ENCODE data around the gene EPHB4. TPM values are rescaled to one million over a fixed set of nuclear protein-coding genes. Genes with fewer than 3 reads are reported as not detected.
A peak's percentile ranks its signal among the peaks of the same experiment; 100 is the strongest.

The EPHB4 gene
- total and polyA plus RNA-seq, 2 donors (not counting 3 experiments of a cell fraction or from before 2014, with no cell fraction given) = 193 to 274 TPM

DNA sequence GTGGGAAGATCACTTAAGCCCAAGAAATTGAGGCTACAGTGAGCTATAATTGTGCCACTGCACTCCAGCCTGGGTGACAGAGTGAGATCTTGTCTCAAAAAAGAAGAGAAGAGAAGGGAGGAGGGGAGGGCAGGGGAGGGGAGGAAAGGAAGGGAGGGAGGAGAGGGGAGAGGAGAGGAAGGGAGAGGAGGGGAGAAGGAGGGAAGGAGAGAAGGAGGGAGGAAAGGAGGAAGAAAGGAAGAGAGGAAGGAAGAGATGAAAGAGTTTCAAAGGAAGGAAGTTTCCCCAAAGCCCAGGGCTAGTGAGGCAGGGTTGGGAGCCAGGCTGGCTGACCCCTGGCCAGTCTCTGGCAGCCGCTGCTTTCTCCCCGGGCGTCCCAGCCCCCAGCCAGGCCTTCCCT is 32.6 kb downstream of the EPHB4 start:
- H3K9me1 ChIP-seq (replicated peaks; ENCODE audit: control insufficient read depth, extremely low read depth, insufficient read depth, low read length) = no peaks in the 10 kb centered on the region
- H2AFZ ChIP-seq (ENCODE audit: low read depth, low read length) = peak overlapping the region; percentile 72
- H4K20me1 ChIP-seq (replicated peaks; ENCODE audit: control insufficient read depth, extremely low read depth, insufficient read depth, low read length) = no peaks in the 10 kb centered on the region
- FAIRE-seq (no peak), DNase-seq (ENCODE audit: low read depth, low spot score) (no peak)
- no peak overlapping the region for H3K27ac ChIP-seq (ENCODE audit: insufficient read depth, low read depth, low read length)
- no peaks in the 10 kb centered on the region for H3K27me3 ChIP-seq (ENCODE audit: control insufficient read depth in 2 of 2, insufficient read depth in 2 of 2, low read length in 2 of 2)
- ChIA-PET POLR2A (interaction anchor here (1.0 kb wide), 1 partner anchor 96 kb away, joined by 3 read pairs; no protein-coding TSS in a partner anchor), CTCF (interaction anchor here (0.6 to 2.9 kb wide), 4 partner anchors 9 to 545 kb away, joined by 3 to 8 read pairs (median 4); partner anchors contain the start of gene SLC12A9)
- BruUV-seq (replicated peaks) = no TSS peak
- dilution Hi-C loops (cut with MboI; ENCODE audit: extremely low pct_ligation_motif_present, low sequenced_read_pairs) = no loop called here
- no peak overlapping the region for H3K9ac ChIP-seq (replicated peaks; ENCODE audit: extremely low read depth, insufficient read depth, low read length)
- peaks cover 9% of the 10 kb centered on the region for H3K4me1 ChIP-seq (ENCODE audit: control insufficient read depth, extremely low read depth, insufficient read depth, low read length)
- H3K79me2 ChIP-seq (ENCODE audit: control insufficient read depth, insufficient read depth, low read length) = no peaks in the 10 kb centered on the region
- H3K36me3 ChIP-seq (ENCODE audit: control insufficient read depth in 2 of 2, extremely low read depth in 1 of 2, insufficient read depth in 2 of 2, low read length in 2 of 2) = no peaks in the 10 kb centered on the region
- intact Hi-C loops (cut with micrococcal nuclease) = no loop called here
- H3K9me3 ChIP-seq (replicated peaks; ENCODE audit: control insufficient read depth, insufficient read depth, low read length) = no peaks in the 10 kb centered on the region
- H3K4me3 ChIP-seq (replicated peaks in 1 of 3; ENCODE audit: insufficient read depth in 1 of 3, low read depth in 1 of 3, low read length in 3 of 3) = no peak overlapping the region
- TF ChIP-seq POLR2A (IDR thresholded peaks at IDR 0.05; ENCODE audit: low read depth, low read length) = no peak
- no peak overlapping the region for H3K4me2 ChIP-seq (ENCODE audit: insufficient read depth, low read length)

DNA sequence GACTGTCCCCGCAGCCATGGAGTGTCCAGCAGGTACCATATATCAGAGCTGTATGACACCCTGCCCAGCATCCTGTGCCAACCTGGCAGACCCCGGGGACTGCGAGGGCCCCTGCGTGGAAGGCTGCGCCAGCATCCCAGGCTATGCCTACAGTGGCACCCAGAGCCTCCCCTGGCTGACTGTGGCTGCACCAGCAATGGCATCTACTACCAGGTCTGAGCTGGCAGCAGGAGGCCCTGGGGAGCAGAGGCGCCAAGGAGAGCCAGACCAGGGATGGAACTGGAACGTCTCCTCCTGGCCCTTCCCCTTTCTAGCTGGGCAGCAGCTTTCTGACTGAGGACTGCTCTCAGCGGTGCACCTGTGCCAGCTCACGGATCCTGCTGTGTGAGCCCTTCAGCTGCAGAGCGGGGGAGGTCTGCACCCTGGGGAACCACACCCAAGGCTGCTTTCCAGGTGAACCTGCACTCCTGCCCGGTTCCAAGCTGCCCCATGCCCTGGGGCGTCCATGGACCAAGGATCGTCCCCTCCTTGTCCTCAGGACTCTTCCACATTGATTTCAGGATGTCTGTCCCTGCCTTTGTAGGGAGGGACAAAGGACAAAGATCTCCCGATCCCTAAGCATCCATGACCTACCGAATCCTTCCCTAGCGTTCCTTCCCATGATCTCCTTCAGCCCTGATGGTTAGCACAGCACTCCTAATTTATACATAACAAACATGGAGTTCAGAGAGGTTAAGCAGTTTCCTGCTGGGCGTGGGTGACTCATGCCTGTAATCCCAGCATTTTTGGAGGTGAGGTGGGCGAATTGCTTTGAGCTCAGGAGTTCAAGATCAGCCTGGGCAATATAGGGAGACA is 33.3 kb downstream of the EPHB4 start:
- dilution Hi-C loops (cut with MboI; ENCODE audit: extremely low pct_ligation_motif_present, low sequenced_read_pairs) = no loop called here
- Histone ChIP-seq H3K27me3 (ENCODE audit: control insufficient read depth in 2 of 2, insufficient read depth in 2 of 2, low read length in 2 of 2) (no peaks in the 10 kb centered on the region), H3K4me2 (ENCODE audit: insufficient read depth, low read length) (no peak overlapping the region), H3K9me1 (replicated peaks; ENCODE audit: control insufficient read depth, extremely low read depth, insufficient read depth, low read length) (no peaks in the 10 kb centered on the region), H3K4me1 (ENCODE audit: control insufficient read depth, extremely low read depth, insufficient read depth, low read length) (peaks cover 4% of the 10 kb centered on the region), H2AFZ (ENCODE audit: low read depth, low read length) (no peak overlapping the region), H3K36me3 (ENCODE audit: control insufficient read depth in 2 of 2, extremely low read depth in 1 of 2, insufficient read depth in 2 of 2, low read length in 2 of 2) (no peaks in the 10 kb centered on the region), H4K20me1 (replicated peaks; ENCODE audit: control insufficient read depth, extremely low read depth, insufficient read depth, low read length) (no peaks in the 10 kb centered on the region), H3K4me3 (replicated peaks in 1 of 3; ENCODE audit: insufficient read depth in 1 of 3, low read depth in 1 of 3, low read length in 3 of 3) (no peak overlapping the region), H3K9me3 (replicated peaks; ENCODE audit: control insufficient read depth, insufficient read depth, low read length) (no peaks in the 10 kb centered on the region), H3K79me2 (ENCODE audit: control insufficient read depth, insufficient read depth, low read length) (no peaks in the 10 kb centered on the region), H3K9ac (replicated peaks; ENCODE audit: extremely low read depth, insufficient read depth, low read length) (no peak overlapping the region), H3K27ac (ENCODE audit: insufficient read depth, low read depth, low read length) (no peak overlapping the region)
- ChIA-PET CTCF (interaction anchor here (0.6 to 2.9 kb wide), 5 partner anchors 10 to 545 kb away, joined by 3 to 8 read pairs (median 4); partner anchors contain the start of genes POP7 and SLC12A9), POLR2A (interaction anchor here (1.0 kb wide), 1 partner anchor 96 kb away, joined by 3 read pairs; no protein-coding TSS in a partner anchor)
- DNase-seq (ENCODE audit: low read depth, low spot score) (peak; percentile 45), FAIRE-seq (peak; percentile 91)
- intact Hi-C loops (cut with micrococcal nuclease) = no loop called here
- no TSS peak for BruUV-seq (replicated peaks)
- TF ChIP-seq, protein P1, sequence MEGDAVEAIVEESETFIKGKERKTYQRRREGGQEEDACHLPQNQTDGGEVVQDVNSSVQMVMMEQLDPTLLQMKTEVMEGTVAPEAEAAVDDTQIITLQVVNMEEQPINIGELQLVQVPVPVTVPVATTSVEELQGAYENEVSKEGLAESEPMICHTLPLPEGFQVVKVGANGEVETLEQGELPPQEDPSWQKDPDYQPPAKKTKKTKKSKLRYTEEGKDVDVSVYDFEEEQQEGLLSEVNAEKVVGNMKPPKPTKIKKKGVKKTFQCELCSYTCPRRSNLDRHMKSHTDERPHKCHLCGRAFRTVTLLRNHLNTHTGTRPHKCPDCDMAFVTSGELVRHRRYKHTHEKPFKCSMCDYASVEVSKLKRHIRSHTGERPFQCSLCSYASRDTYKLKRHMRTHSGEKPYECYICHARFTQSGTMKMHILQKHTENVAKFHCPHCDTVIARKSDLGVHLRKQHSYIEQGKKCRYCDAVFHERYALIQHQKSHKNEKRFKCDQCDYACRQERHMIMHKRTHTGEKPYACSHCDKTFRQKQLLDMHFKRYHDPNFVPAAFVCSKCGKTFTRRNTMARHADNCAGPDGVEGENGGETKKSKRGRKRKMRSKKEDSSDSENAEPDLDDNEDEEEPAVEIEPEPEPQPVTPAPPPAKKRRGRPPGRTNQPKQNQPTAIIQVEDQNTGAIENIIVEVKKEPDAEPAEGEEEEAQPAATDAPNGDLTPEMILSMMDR (IDR thresholded peaks at IDR 0.05; ENCODE audit: extremely low read depth in 1 of 2, insufficient read depth in 1 of 2, low read depth in 1 of 2, low read length in 2 of 2) = no peak
- no peak for TF ChIP-seq GATA2 (IDR thresholded peaks at IDR 0.05; ENCODE audit: insufficient read depth, insufficient read length, low read depth, low read length)
- TF ChIP-seq FOS (IDR thresholded peaks at IDR 0.05; ENCODE audit: borderline replicate concordance, insufficient read depth, low read length) = peak; percentile 80
- no peak for TF ChIP-seq POLR2AphosphoS5 (IDR thresholded peaks at IDR 0.05; ENCODE audit: insufficient read depth, low read depth, low read length)
- TF ChIP-seq JUN (IDR thresholded peaks at IDR 0.05; ENCODE audit: borderline replicate concordance, insufficient read depth, insufficient read length, low read depth) = peak; percentile 47

Data from endothelial cell of umbilical vein (primary cell).